ENCODE results near the gene MID1.
"Not testable (repeated sequence)": the region's sequence is repeated elsewhere in the genome, so short reads cannot be mapped to it uniquely, and the experiment has no call there.

The MID1 gene

DNA sequence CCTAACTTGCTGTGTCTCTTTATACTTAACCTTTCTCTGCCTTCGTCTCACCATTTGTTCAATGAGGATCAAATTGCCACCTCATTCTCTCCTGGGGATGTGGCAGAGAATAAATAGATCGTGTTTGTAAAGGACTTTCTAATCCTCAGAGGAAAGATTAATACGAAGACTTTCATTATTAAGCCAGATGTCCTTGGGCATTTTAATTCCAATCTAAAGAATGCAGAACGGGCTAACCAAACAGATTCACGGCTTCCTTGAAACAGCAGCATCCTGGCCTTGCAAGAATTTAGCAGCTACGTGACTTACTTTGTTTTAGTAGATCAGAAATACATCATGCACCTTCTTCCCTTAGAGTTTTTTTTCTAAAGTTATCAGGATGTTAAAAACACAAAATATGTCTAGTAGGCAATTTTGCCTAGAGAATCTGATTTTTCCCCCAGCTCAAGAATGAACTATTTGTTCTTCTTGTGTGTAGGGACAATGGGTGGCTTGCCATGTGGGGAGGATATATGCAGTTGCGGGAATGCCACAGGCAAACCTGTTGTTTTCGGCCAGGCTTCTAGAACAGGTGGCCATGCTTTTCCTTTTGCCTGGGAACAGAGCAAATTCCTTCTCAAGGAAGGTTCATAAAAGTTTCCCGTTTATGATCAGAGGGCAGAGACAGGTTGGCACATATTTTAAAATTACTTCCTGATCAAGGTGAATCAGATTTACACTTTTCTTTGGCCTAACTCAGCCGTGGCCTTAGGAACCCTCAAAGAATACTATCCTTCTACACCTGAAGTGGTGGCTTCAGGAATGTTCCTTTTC lies 3.0 kb downstream of the MID1 start:
- no peak for DNase-seq (ENCODE audit: low read depth)

- no peak for DNase-seq (ENCODE audit: low read depth)
Observed at GRCh38 chrX:10615931-10616774, 4.2 kb downstream of the MID1 start.

DNA sequence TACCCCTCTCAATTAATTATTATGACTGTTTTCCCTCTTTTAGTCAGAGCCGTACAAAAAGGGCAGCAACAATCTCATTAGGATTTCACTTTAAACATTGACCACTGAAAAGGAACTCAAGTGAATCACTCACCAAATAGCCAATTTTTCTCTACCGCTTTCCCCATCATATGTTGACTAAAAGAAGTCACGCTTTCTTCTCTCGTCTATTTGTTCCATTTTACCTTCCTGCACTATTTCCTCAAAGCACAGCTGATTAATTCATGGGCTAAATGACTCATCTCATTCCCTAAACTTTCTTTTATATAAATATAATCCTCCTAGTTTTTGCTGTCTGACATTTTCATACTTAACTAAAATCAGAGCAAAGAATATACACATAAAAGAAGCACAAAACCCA lies 8.2 kb downstream of the MID1 start:
- no peak for DNase-seq (ENCODE audit: low read depth)

DNA sequence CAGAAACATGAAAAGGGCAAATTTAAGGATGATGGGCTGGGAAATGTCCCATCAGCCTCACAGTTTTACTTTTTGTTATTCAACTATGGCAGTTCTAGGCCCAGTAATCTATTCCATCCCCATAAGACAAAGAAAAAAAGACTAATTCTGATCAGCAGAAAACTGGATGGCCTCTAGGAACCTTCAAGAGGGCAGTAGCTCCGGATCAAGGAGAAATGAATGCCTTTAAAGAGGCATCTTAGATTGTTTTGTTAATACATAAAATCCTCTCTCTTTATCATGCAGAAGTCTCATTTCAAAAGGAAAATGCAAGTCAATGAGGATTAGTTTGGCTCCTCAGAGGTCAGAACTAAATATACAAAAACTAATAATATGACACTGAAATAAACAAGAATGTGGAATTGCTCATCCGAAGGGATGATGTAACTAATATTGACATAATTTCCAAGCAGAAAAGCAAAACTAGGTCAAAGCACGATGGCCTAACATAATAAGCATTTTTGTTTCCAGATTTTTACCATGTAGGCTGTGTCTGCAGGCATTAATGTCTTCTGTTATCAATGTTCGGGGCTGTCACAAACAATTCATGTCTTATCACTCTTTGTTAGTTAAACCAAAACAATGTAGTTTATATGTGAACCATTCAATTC lies 8.8 kb downstream of the MID1 start:
- DNase-seq (ENCODE audit: low read depth): no peak

DNA sequence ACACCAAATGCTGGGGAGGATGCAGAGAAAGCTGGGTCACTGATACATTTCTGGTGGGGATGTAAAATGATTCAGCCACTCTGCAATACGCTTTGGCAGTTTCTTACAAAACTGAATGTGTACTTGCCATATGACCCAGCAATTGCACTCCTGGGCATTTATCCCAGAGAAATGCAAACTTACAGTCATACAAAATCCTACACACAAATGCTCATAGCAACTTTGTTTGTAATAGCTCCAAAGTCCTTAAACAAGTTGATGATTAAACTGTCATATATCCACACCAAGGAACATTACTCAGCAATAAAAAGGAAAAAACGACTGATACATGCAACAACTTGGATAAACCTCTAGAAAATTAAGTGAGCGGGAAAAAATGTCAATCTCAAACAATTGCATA lies 12.3 kb downstream of the MID1 start:
- no peak for DNase-seq (ENCODE audit: low read depth)

- DNase-seq (ENCODE audit: low read depth): no peak
Observed at GRCh38 chrX:10607233-10607632, 13.2 kb downstream of the MID1 start.

- no peak for DNase-seq (ENCODE audit: low read depth)
Observed at GRCh38 chrX:10603612-10604011, 16.8 kb downstream of the MID1 start.

DNA sequence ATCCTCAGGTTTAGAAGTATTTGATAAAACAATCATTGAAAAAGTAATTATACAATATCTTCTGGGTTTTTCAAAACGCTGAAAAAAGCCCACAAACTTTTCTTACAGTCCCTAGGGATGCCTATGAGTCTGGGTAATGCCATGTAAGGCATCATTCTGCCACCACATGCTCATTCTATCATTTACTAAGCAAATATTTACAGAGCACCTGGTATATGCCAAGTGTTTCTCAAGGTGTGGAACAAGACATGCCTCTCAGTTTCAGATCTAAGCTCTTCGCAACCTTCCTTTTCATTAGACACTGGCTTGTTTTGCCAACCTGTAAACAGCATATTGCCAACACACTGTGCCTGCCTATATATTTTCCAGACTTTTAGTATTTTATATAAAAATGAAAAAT lies 17.7 kb downstream of the MID1 start:
- no peak for DNase-seq (ENCODE audit: low read depth)

DNA sequence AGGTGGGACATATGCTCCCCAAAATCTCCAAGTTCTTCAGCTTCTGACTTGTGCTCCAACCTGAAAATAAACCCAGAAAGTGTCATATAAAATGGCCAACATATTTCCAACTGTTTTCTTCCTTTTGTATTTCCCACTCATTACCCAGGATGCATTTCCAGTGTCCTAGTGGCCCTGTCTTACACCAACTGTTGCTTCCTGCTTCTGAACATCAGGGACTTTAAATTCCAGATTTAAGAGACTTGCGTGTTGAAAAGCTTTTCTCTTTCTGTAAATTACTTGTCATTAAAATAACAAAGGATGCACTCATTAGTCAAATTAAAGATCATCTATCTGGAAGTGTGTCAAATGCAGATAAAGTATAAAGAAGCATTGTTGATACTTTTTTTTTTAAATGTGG lies 19.9 kb downstream of the MID1 start:
- no peak for DNase-seq (ENCODE audit: low read depth)

DNA sequence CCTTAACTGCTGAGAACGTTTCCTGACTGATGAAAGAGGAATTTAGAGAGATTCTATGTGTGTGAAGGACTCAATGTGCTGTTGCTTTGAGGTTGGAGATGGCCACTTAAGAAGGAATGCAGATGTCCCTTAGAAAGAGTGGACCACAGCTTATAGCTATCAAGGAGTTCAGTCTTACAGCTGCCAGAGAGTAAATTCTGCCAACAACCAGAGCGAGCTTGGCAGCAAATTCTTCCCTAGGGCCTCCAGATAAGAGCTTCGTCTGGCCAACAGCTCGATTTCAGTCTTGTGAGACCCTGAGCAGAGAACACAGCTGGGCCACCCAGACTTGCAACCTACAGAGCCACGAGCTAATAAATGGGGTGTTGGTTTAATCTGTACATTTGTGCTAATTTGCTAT lies 21.8 kb downstream of the MID1 start:
- DNase-seq (ENCODE audit: low read depth): no peak

GRCh38 chrX:10597871-10598270 lies 22.5 kb downstream of the MID1 start:
- no peak for DNase-seq (ENCODE audit: low read depth)

DNA sequence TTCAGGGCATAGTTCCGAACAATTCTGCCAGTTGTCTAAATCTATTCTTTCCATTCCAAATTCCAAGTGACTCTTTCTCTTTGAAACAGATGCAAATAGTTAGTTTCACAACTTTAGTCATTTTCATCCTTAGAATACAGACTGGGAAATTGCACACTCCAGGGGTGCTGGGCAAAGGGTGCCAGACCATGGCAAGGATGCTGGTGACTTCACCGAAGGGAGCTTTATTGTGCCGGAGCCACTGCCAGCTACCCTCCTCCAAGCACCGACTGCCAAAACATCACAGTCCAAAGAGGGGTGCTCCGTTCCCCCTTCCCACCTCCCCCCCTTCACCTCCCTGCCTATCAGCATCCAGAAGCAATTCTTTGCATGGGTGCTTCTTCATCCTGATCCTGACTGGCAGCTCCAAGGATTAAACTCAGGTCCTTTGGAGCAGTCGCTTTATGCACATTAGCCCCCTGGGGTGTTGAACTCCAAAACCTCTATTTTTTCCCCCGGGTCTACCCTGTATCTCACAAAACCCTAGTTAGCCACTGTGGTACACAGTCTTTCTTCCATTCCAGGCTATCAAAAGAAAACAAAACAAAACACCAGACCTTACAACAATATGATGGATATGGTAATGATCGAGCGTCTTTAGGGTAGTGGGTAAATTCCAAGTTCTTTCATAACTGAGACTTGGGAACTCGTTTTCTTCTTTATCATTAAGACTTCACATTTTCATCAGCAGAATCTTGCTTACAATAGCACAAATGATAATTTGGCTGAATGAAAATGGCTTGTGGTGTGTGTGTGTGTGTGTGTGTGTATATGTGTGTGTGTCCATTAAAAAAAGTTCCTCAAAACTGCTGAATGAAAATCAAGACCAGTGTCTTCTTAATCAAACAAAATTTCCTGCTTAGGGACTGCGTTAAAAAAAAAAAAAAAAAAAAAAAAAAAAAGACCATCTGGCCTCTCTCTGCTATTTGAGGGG lies 28.7 kb downstream of the MID1 start:
- no peak for DNase-seq (ENCODE audit: low read depth)

- not testable (repeated sequence) for DNase-seq (ENCODE audit: low read depth)
Observed at GRCh38 chrX:10589787-10590186, 30.6 kb downstream of the MID1 start.

DNA sequence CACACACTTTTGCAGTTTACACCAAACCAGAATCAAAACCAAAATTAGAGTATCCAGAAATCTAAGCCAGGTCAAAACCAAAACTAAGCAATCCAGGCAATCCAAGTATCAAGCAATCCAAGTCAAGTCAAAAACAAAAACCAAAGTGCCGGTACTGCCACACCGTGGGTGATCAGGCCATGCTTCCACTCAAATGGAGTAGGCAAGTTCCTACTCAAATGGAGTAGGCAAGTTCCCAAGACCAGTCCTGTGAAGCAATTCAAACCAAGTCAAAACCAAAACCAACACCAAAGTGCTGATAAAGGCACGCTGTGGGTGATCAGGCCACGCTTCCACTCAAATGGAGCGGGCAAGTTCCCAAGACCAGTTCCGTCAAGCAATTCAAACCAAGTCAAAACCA lies 31.3 kb downstream of the MID1 start:
- DNase-seq (ENCODE audit: low read depth): no peak

- DNase-seq (ENCODE audit: low read depth): not testable (repeated sequence)
Observed at GRCh38 chrX:10584882-10585281, 35.5 kb downstream of the MID1 start.

DNA sequence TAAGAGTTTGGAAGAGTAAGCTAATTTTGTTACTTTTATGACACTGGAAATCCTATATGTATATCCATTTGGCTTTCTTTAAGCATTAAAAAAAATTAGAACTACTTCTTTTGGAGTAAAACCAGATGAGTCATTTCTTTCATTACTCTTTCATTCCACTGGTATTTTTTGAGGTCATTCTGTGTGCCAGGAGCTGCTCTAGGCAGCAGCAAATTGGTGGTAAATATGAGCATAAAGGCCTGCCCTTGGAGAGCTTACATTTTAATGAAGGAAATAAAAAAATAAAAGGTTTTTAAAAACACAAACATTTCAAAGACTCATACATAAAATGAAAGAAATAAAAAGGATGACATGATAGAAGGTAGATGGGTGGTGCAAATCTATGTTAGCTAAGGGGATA lies 37.4 kb downstream of the MID1 start:
- DNase-seq (ENCODE audit: low read depth): no peak

DNA sequence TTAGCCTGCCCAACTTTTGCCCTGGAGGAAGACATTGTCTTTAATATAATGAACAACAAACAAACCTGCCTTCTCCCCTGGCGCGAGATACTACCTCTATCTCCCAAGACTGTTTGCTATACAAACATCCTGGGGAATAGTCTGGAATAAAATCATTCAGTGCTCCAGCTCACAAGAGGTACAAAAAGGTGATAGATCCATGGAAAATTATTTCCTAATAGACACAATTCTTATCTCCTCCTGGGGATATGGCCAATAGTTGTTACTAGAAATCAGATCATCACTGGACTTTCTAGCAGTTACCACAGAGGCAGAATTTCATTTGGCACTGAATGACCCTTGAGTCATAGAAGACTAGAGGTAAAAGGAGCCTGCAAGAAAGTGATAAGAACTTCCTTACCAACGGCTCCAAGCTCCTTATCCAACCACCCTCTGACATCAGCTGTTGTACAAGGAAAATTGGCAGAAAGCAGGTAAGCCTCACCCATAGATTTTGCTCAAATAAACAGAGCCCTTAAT lies 38.1 kb downstream of the MID1 start:
- no peak for DNase-seq (ENCODE audit: low read depth)

GRCh38 chrX:10579112-10580011 lies 41.0 kb downstream of the MID1 start:
- DNase-seq (ENCODE audit: low read depth): no peak

DNA sequence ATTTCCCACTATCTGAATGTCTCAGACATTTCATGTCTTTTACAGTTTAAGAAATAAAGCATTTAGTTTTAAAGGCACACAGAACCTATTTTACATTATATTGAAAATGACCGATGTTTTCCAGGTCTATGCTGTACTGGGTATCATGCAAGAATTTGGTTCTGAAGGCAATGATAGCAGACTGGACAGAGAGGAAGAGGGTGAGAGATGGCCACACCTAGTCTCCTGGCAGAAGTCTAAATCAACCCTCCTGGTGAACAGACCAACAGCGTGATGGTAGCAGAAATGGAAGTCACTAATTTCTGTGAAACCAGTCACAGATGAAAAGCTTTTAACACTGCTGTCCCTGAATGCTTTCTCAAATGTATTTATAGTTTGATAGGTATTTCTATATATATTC lies 41.9 kb downstream of the MID1 start:
- DNase-seq (ENCODE audit: low read depth): no peak

- no peak for DNase-seq (ENCODE audit: low read depth)
Observed at GRCh38 chrX:10577853-10578252, 42.5 kb downstream of the MID1 start.
